ES-I3 (cell line): ENCODE data around the gene ZNF296.
"Not testable (repeated sequence)": the region's sequence is repeated elsewhere in the genome, so short reads cannot be mapped to it uniquely, and the experiment has no call there.

Experiments used
- H3K36me3 ChIP-seq: 2 replicates; pipeline ENCODE4 v1.6.1; 2013; ENCODE audit warnings: mild to moderate bottlenecking, low read length, control low read depth, moderate library complexity; ENCODE audit not compliant: insufficient read depth
- H3K4me1 ChIP-seq: 2 replicates; pipeline ENCODE4 v1.6.1; 2013; ENCODE audit warnings: mild to moderate bottlenecking, control low read depth, low read length; ENCODE audit not compliant: insufficient read depth
- H3K9ac ChIP-seq: 2 replicates; pipeline ENCODE4 v1.6.1; 2013; ENCODE audit warnings: low read depth, mild to moderate bottlenecking, low read length, moderate library complexity
- H3K9me3 ChIP-seq: 2 replicates; pipeline ENCODE4 v1.6.1; 2013; ENCODE audit warnings: mild to moderate bottlenecking, low read length, moderate library complexity; ENCODE audit not compliant: control insufficient read depth, insufficient read depth

ZNF296 gene

GRCh38 chr19:45076029-45076850, at the start of gene ZNF296:
ZNF296 (minus strand) TSS chr19:45076478; CDS start chr19:45076373, 105 bp downstream.
- Histone ChIP-seq H3K9me3 (no peaks in the 10 kb centered on the region), H3K36me3 (peaks cover 3% of the 10 kb centered on the region; the same call in 1 of the 2 replicates), H3K9ac (peak within 1 kb of the TSS; percentile 75), H3K4me1 (peaks cover 25% of the 10 kb centered on the region)

- no peaks in the 10 kb centered on the region for H3K36me3 ChIP-seq
- no peak overlapping the region for H3K9ac ChIP-seq
Observed at GRCh38 chr19:45125360-45125759, 49.1 kb upstream of the ZNF296 start.

GRCh38 chr19:45124021-45124420, 47.7 kb upstream of the ZNF296 start:
- H3K36me3 ChIP-seq, result no peaks in the 10 kb centered on the region
- no peak overlapping the region for H3K9ac ChIP-seq
- H3K4me1 ChIP-seq, result peaks cover 5% of the 10 kb centered on the region; the same call in 1 of the 2 replicates

More at GRCh38 chr19:45125360-45125759, 49.1 kb upstream of the ZNF296 start:
- H3K9me3 ChIP-seq, result no peaks in the 10 kb centered on the region
- H3K4me1 ChIP-seq, result peaks cover 5% of the 10 kb centered on the region; the same call in 1 of the 2 replicates

GRCh38 chr19:45123440-45123850, 47.2 kb upstream of the ZNF296 start:
- Histone ChIP-seq H3K4me1 (peaks cover 5% of the 10 kb centered on the region; the same call in 1 of the 2 replicates), H3K9ac (no peak overlapping the region), H3K36me3 (no peaks in the 10 kb centered on the region), H3K9me3 (no peaks in the 10 kb centered on the region)

More at GRCh38 chr19:45124021-45124420, 47.7 kb upstream of the ZNF296 start:
- H3K9me3 ChIP-seq, result no peaks in the 10 kb centered on the region

- H3K9ac ChIP-seq, result no peak overlapping the region
- H3K4me1 ChIP-seq, result peaks cover 5% of the 10 kb centered on the region; the same call in 1 of the 2 replicates
- H3K9me3 ChIP-seq, result no peaks in the 10 kb centered on the region
- H3K36me3 ChIP-seq, result no peaks in the 10 kb centered on the region
Observed at GRCh38 chr19:45122832-45123231, 46.6 kb upstream of the ZNF296 start.

GRCh38 chr19:45121827-45122345, 45.6 kb upstream of the ZNF296 start:
- H3K9ac ChIP-seq, result no peak overlapping the region
- H3K9me3 ChIP-seq, result no peaks in the 10 kb centered on the region
- no peaks in the 10 kb centered on the region for H3K36me3 ChIP-seq
- H3K4me1 ChIP-seq, result peaks cover 5% of the 10 kb centered on the region; the same call in 1 of the 2 replicates

GRCh38 chr19:45119582-45119981, 43.3 kb upstream of the ZNF296 start:
- no peaks in the 10 kb centered on the region for H3K36me3 ChIP-seq
- H3K9me3 ChIP-seq, result no peaks in the 10 kb centered on the region
- no peaks in the 10 kb centered on the region; the same call in 1 of the 2 replicates for H3K4me1 ChIP-seq
- no peak overlapping the region for H3K9ac ChIP-seq

- H3K9ac ChIP-seq, H3K9me3 ChIP-seq, H3K36me3 ChIP-seq, H3K4me1 ChIP-seq: not testable (repeated sequence)
Observed at GRCh38 chr19:45118591-45119355, 42.5 kb upstream of the ZNF296 start.

- H3K9me3 ChIP-seq, result no peaks in the 10 kb centered on the region
- no peaks in the 10 kb centered on the region; the same call in 1 of the 2 replicates for H3K4me1 ChIP-seq
- H3K36me3 ChIP-seq, result no peaks in the 10 kb centered on the region
- no peak overlapping the region for H3K9ac ChIP-seq
Observed at GRCh38 chr19:45118106-45118505, 41.8 kb upstream of the ZNF296 start.

- H3K9ac ChIP-seq, result no peak overlapping the region
- H3K4me1 ChIP-seq, result no peaks in the 10 kb centered on the region; the same call in 1 of the 2 replicates
Observed at GRCh38 chr19:45117671-45118070, 41.4 kb upstream of the ZNF296 start.

GRCh38 chr19:45117167-45117594, 40.9 kb upstream of the ZNF296 start:
- H3K4me1 ChIP-seq, result no peaks in the 10 kb centered on the region; the same call in 1 of the 2 replicates
- no peaks in the 10 kb centered on the region for H3K9me3 ChIP-seq
- no peaks in the 10 kb centered on the region for H3K36me3 ChIP-seq
- no peak overlapping the region for H3K9ac ChIP-seq

More at GRCh38 chr19:45117671-45118070, 41.4 kb upstream of the ZNF296 start:
- no peaks in the 10 kb centered on the region for H3K36me3 ChIP-seq
- H3K9me3 ChIP-seq, result no peaks in the 10 kb centered on the region

- H3K4me1 ChIP-seq, result no peaks in the 10 kb centered on the region; the same call in 1 of the 2 replicates
- H3K9me3 ChIP-seq, result no peaks in the 10 kb centered on the region
- no peaks in the 10 kb centered on the region for H3K36me3 ChIP-seq
- no peak overlapping the region for H3K9ac ChIP-seq
Observed at GRCh38 chr19:45115809-45116615, 39.7 kb upstream of the ZNF296 start.

- Histone ChIP-seq H3K9me3 (no peaks in the 10 kb centered on the region), H3K4me1 (no peaks in the 10 kb centered on the region; the same call in 1 of the 2 replicates), H3K36me3 (no peaks in the 10 kb centered on the region), H3K9ac (no peak overlapping the region)
Observed at GRCh38 chr19:45114116-45114515, 37.8 kb upstream of the ZNF296 start.
